Prostate gland (tissue), 2 donors: ENCODE data around the gene HNRNPF. TPM values are rescaled to one million over a fixed set of nuclear protein-coding genes. Genes with fewer than 3 reads are reported as not detected.

Experiments used
- DNase-seq: peaks from one replicate; pipeline ENCODE4 v3.0.0-alpha.2; 2019; ENCODE audit warnings: low spot score
- H3K27ac ChIP-seq, 2 donors: fragments of 200-600 bp; sonication (generic); 2 replicates each; pipeline ENCODE4 v1.5.1; 2017 to 2019
- H3K27me3 ChIP-seq: fragments of 200-600 bp; sonication (generic); replicated peaks from 2 replicates; pipeline ENCODE4 v1.5.1; 2019; ENCODE audit not compliant: insufficient read depth
- H3K36me3 ChIP-seq, 2 donors: fragments of 200-600 bp; sonication (generic); 1 replicate in 1 of 2; 2 replicates in 1 of 2; pipeline versions ENCODE4 v1.5.1 to v1.8.1; 2017 to 2019
- H3K4me1 ChIP-seq: fragments of 200-600 bp; sonication (generic); replicated peaks from 2 replicates; pipeline ENCODE4 v1.5.1; 2019
- H3K4me3 ChIP-seq, 2 donors: fragments of 200-600 bp; sonication (generic); 2 replicates each; pipeline ENCODE4 v1.5.1; 2017 to 2019
- H3K9me3 ChIP-seq: fragments of 200-600 bp; sonication (generic); 2 replicates; pipeline ENCODE4 v1.5.1; 2017
- CTCF ChIP-seq, 4 experiments: fragments of 200-600 bp in 2 of 4; fragments of 450-650 bp in 2 of 4; sonication (generic) in 2 of 4; IDR thresholded peaks; 1 replicate in 3 of 4; 2 replicates in 1 of 4; pipeline ENCODE4 v1.5.1; 2016 to 2019; ENCODE audit warnings: antibody characterized with exemption in 4 of 4, mild to moderate bottlenecking in 2 of 4, moderate library complexity in 2 of 4
- POLR2A ChIP-seq: fragments of 450-650 bp; IDR thresholded peaks from one replicate; pipeline ENCODE4 v1.6.1; 2016; ENCODE audit warnings: antibody characterized with exemption, mild to moderate bottlenecking
- POLR2AphosphoS5 ChIP-seq: sonication (generic); formaldehyde crosslinking; IDR thresholded peaks from one replicate; pipeline ENCODE4 v1.6.1; 2017; ENCODE audit warnings: antibody characterized with exemption
- WGBS: methylation state at CpG from one replicate; pipeline ENCODE4 v1.1.5; 2018; 5-methylcytosine and 5-hydroxymethylcytosine counted together
- intact Hi-C: fragments of 100-400 bp; cut with DNase I; formaldehyde crosslinking; loops from one replicate; pipeline ENCODE4 v1.14.2; 2022
- total RNA-seq, 2 donors: library from RNA; depleted of rRNA; stranded (reverse); fragments of >200 nt; gene quantifications; one replicate each; pipeline ENCODE4 v1.1.0, GENCODE V29; 2016

HNRNPF gene
- total RNA-seq, 2 donors from 2014 or later = 175 to 199 TPM

- Histone ChIP-seq H3K36me3 (no peaks in the 10 kb centered on the region), H3K4me3 (no peak overlapping the region), H3K4me1 (peaks cover 3% of the 10 kb centered on the region), H3K9me3 (no peaks in the 10 kb centered on the region), H3K27ac (no peak overlapping the region), H3K27me3 (no peaks in the 10 kb centered on the region)
- intact Hi-C loops = no loop called here
- WGBS = 72% methylated on average over 3 of the region's 3 CpGs
- TF ChIP-seq CTCF (IDR thresholded peaks at IDR 0.05) = no peak
- TF ChIP-seq POLR2A = no peak
- no peak for TF ChIP-seq POLR2AphosphoS5
- no peak for DNase-seq
Measured at GRCh38 chr10:43365001-43365400, 44.0 kb downstream of the HNRNPF start.

GRCh38 chr10:43362191-43362839, 46.7 kb downstream of the HNRNPF start:
- TF ChIP-seq POLR2AphosphoS5 (peak; percentile 89), CTCF (IDR thresholded peaks at IDR 0.05) (peak in 3 of 4 experiments; percentile 59 to 69 (median 63)), POLR2A (peak; percentile 20)
- DNase-seq = peak; percentile 97
- Histone ChIP-seq H3K27me3 (no peaks in the 10 kb centered on the region), H3K4me3 (peak overlapping the region; percentile 43 to 53), H3K9me3 (no peaks in the 10 kb centered on the region), H3K36me3 (no peaks in the 10 kb centered on the region), H3K4me1 (peaks cover 3% of the 10 kb centered on the region), H3K27ac (peak overlapping the region; percentile 85 to 89)
- 7% methylated on average over 34 of the region's 48 CpGs for WGBS
- intact Hi-C loops = no loop called here

GRCh38 chr10:43361547-43362190, 47.3 kb downstream of the HNRNPF start:
- Histone ChIP-seq H3K36me3 (no peaks in the 10 kb centered on the region), H3K4me3 (peak overlapping the region; percentile 43 to 53), H3K4me1 (peaks cover 3% of the 10 kb centered on the region), H3K27me3 (no peaks in the 10 kb centered on the region), H3K27ac (peak overlapping the region; percentile 85 to 89), H3K9me3 (no peaks in the 10 kb centered on the region)
- intact Hi-C loops = no loop called here
- WGBS = 15% methylated on average over 21 of the region's 21 CpGs
- TF ChIP-seq CTCF (IDR thresholded peaks at IDR 0.05) = no peak
- TF ChIP-seq POLR2A = no peak
- no peak for TF ChIP-seq POLR2AphosphoS5
- no peak for DNase-seq

- intact Hi-C loops = no loop called here
- TF ChIP-seq POLR2A = no peak
- no peak for TF ChIP-seq CTCF (IDR thresholded peaks at IDR 0.05)
- TF ChIP-seq POLR2AphosphoS5 = no peak
- no peak overlapping the region for H3K4me3 ChIP-seq
- DNase-seq = no peak
- 80% methylated on average over 6 of the region's 6 CpGs for WGBS
- no peaks in the 10 kb centered on the region for H3K36me3 ChIP-seq
- peaks cover 3% of the 10 kb centered on the region for H3K4me1 ChIP-seq
- H3K27me3 ChIP-seq = no peaks in the 10 kb centered on the region
- H3K9me3 ChIP-seq = no peaks in the 10 kb centered on the region
- H3K27ac ChIP-seq = no peak overlapping the region
Measured at GRCh38 chr10:43360086-43360485, 48.9 kb downstream of the HNRNPF start.
